GM23338 (cell line): Measurements from ENCODE around the gene ADCY3. TPM values are rescaled to one million over a fixed set of nuclear protein-coding genes. Genes with fewer than 3 reads are reported as not detected.
A peak's percentile ranks its signal among the peaks of the same experiment; 100 is the strongest.

Source experiments
- ATAC-seq: fragments of 200-7000 bp; cut with Tn5 transposase; 3 replicates; pipeline ENCODE4 v1.9.1; 2020
- DNase-seq: peaks from one replicate; pipeline ENCODE4 v3.0.0-alpha.2; 2015; ENCODE audit warnings: low spot score
- H2AFZ ChIP-seq: fragments of 200-600 bp; sonication (generic); 2 replicates; pipeline ENCODE4 v1.8.0; 2016; ENCODE audit warnings: antibody characterized with exemption, mild to moderate bottlenecking, moderate library complexity
- H3F3A ChIP-seq: fragments of 200-600 bp; sonication (generic); replicated peaks from 2 replicates; pipeline ENCODE4 v1.8.0; 2017; ENCODE audit warnings: antibody characterized with exemption, mixed run types, low read depth
- H3K27ac ChIP-seq: fragments of 200-600 bp; sonication (generic); 2 replicates; pipeline ENCODE4 v1.6.1; 2016; ENCODE audit warnings: low read depth
- H3K27me3 ChIP-seq: fragments of 200-600 bp; sonication (generic); 2 replicates; pipeline ENCODE4 v1.8.0; 2016; ENCODE audit warnings: mild to moderate bottlenecking, mixed run types, moderate library complexity; ENCODE audit not compliant: insufficient read depth
- H3K36me3 ChIP-seq: fragments of 200-600 bp; sonication (generic); 2 replicates; pipeline ENCODE4 v1.8.0; 2016; ENCODE audit warnings: mild to moderate bottlenecking; ENCODE audit not compliant: insufficient read depth
- H3K4me1 ChIP-seq: fragments of 200-600 bp; sonication (generic); 2 replicates; pipeline ENCODE4 v1.8.0; 2016; ENCODE audit warnings: mild to moderate bottlenecking, moderate library complexity; ENCODE audit not compliant: insufficient read depth
- H3K4me2 ChIP-seq: fragments of 200-600 bp; sonication (generic); 2 replicates; pipeline ENCODE4 v1.7.1; 2017; ENCODE audit warnings: mixed run types
- H3K4me3 ChIP-seq: fragments of 200-600 bp; sonication (generic); 2 replicates; pipeline ENCODE4 v1.6.1; 2016; ENCODE audit warnings: mixed run types
- H3K79me2 ChIP-seq: fragments of 200-600 bp; sonication (generic); replicated peaks from 2 replicates; pipeline ENCODE4 v1.8.0; 2017; ENCODE audit warnings: mild to moderate bottlenecking; ENCODE audit not compliant: insufficient read depth
- H3K9me2 ChIP-seq: fragments of 200-600 bp; sonication (generic); 2 replicates; pipeline ENCODE4 v1.8.0; 2017; ENCODE audit not compliant: insufficient read depth
- H4K20me1 ChIP-seq: fragments of 200-600 bp; sonication (generic); replicated peaks from 2 replicates; pipeline ENCODE4 v1.8.0; 2017; ENCODE audit warnings: mild to moderate bottlenecking; ENCODE audit not compliant: insufficient read depth
- H3K27ac Mint-ChIP-seq: 2 replicates; pipeline ENCODE4 v1.8.0; 2020; ENCODE audit warnings: inconsistent platforms, mild to moderate bottlenecking, moderate library complexity, mixed read lengths
- H3K27me3 Mint-ChIP-seq: 3 replicates; pipeline ENCODE4 v1.8.0; 2022; ENCODE audit warnings: low read depth, mild to moderate bottlenecking, moderate library complexity, mixed read lengths, inconsistent platforms; ENCODE audit not compliant: insufficient read depth, poor library complexity
- H3K36me3 Mint-ChIP-seq: 3 replicates; pipeline ENCODE4 v1.8.0; 2021; ENCODE audit warnings: low read depth, mild to moderate bottlenecking, inconsistent platforms, moderate library complexity, mixed read lengths
- H3K4me1 Mint-ChIP-seq: 3 replicates; pipeline ENCODE4 v1.8.0; 2020; ENCODE audit warnings: mild to moderate bottlenecking, inconsistent platforms, mixed read lengths
- H3K4me3 Mint-ChIP-seq: 3 replicates; pipeline ENCODE4 v1.8.0; 2021; ENCODE audit warnings: moderate library complexity, mild to moderate bottlenecking, inconsistent platforms, mixed read lengths
- H3K9me3 Mint-ChIP-seq: 3 replicates; pipeline ENCODE4 v1.8.0; 2020; ENCODE audit warnings: moderate library complexity, mild to moderate bottlenecking, inconsistent platforms, mixed read lengths
- CREB1 ChIP-seq: fragments of 250-450 bp; sonication (Bioruptor Pico); IDR thresholded peaks from 2 replicates; pipeline ENCODE4 v1.5.0; 2020; ENCODE audit warnings: low read depth, mild to moderate bottlenecking, moderate library complexity
- CTCF ChIP-seq, 2 experiments: fragments of 200-600 bp in 1 of 2; sonication (generic) in 1 of 2; conservative IDR thresholded peaks; 2 replicates each; pipeline versions ENCODE4 v1.5.1 to v1.6.1; 2016 to 2017; ENCODE audit warnings: antibody characterized with exemption in 2 of 2, low read depth in 2 of 2, mild to moderate bottlenecking in 2 of 2, moderate library complexity in 1 of 2
- ETS1 ChIP-seq: IDR thresholded peaks from 2 replicates; pipeline ENCODE4 v1.6.1; 2016; ENCODE audit warnings: antibody characterized with exemption
- EZH2 ChIP-seq: fragments of 200-600 bp; sonication (generic); IDR thresholded peaks from one replicate; pipeline ENCODE4 v1.8.0; 2017; ENCODE audit warnings: antibody characterized with exemption, mild to moderate bottlenecking, low read depth; ENCODE audit not compliant: unreplicated experiment
- EZH2phosphoT487 ChIP-seq: fragments of 200-600 bp; sonication (generic); IDR thresholded peaks from one replicate; pipeline ENCODE4 v1.8.1; 2018; ENCODE audit warnings: antibody characterized with exemption; ENCODE audit not compliant: unreplicated experiment
- NANOG ChIP-seq: IDR thresholded peaks from 2 replicates; pipeline ENCODE4 v1.6.1; 2016; ENCODE audit warnings: antibody characterized with exemption, borderline replicate concordance
- POLR2AphosphoS5 ChIP-seq: IDR thresholded peaks from 2 replicates; pipeline ENCODE4 v1.6.1; 2016; ENCODE audit warnings: antibody characterized with exemption, low read depth
- REST ChIP-seq: IDR thresholded peaks from one replicate; pipeline ENCODE4 v1.6.1; 2018; ENCODE audit warnings: antibody characterized with exemption; ENCODE audit not compliant: unreplicated experiment
- STAT1 ChIP-seq: IDR thresholded peaks from one replicate; pipeline ENCODE4 v1.6.1; 2016; ENCODE audit warnings: antibody characterized with exemption; ENCODE audit not compliant: unreplicated experiment
- ZNF114 ChIP-seq: fragments of 250-450 bp; sonication (Bioruptor Pico); IDR thresholded peaks from 2 replicates; pipeline ENCODE4 v1.5.0; 2020; ENCODE audit warnings: mild to moderate bottlenecking, moderate library complexity
- ZNF331 ChIP-seq: fragments of 250-450 bp; sonication (Bioruptor Pico); IDR thresholded peaks from 2 replicates; pipeline ENCODE4 v1.5.0; 2020; ENCODE audit warnings: low read depth, mild to moderate bottlenecking, moderate library complexity
- ZNF462 ChIP-seq: fragments of 250-450 bp; sonication (Bioruptor Pico); IDR thresholded peaks from 2 replicates; pipeline ENCODE4 v1.5.0; 2020; ENCODE audit warnings: mild to moderate bottlenecking, moderate library complexity
- polyA plus RNA-seq: library from polyadenylated mRNA; unstranded; fragments of >200 nt; fragmentation: Nextera tagmentation; extraction: Ambion mirVana; gene quantifications from 2 replicates; pipeline ENCODE4 v1.2.1, GENCODE V29; 2016
- total RNA-seq: library from RNA; depleted of rRNA; stranded (reverse); fragments of >200 nt; shearing (Covaris generic); gene quantifications from 2 replicates; pipeline ENCODE4 v1.2.3, GENCODE V29; 2014

The ADCY3 gene
- total and polyA plus RNA-seq, 2 experiments from 2014 or later, result 9.7 to 32.4 TPM

- Histone ChIP-seq H3F3A (no peaks in the 10 kb centered on the region), H3K4me2 (no peak overlapping the region), H3K79me2 (no peaks in the 10 kb centered on the region), H2AFZ (no peak overlapping the region), H4K20me1 (no peaks in the 10 kb centered on the region), H3K9me2 (no peaks in the 10 kb centered on the region), H3K36me3 (no peaks in the 10 kb centered on the region), H3K4me1 (no peaks in the 10 kb centered on the region), H3K4me3 (no peak overlapping the region), H3K27ac (0 out of 2 replicates have a peak overlapping the region, but pooled peaks have one; percentile 39), H3K27me3 (no peaks in the 10 kb centered on the region)
- Mint-ChIP-seq H3K27ac (peak overlapping the region; percentile 50; the same call in 1 of the 2 replicates), H3K27me3 (peaks cover 2% of the 10 kb centered on the region), H3K4me3 (no peak overlapping the region), H3K4me1 (peaks cover 18% of the 10 kb centered on the region), H3K9me3 (no peaks in the 10 kb centered on the region), H3K36me3 (peaks cover 12% of the 10 kb centered on the region; the same call in 2 of the 3 replicates)
- TF ChIP-seq ZNF114 (CRISPR knock-in tag), result no peak
- no peak for TF ChIP-seq CTCF (conservative IDR thresholded peaks at IDR 0.05; ENCODE audit: low read depth in 2 of 2)
- no peak for TF ChIP-seq CREB1 (CRISPR knock-in tag)
- TF ChIP-seq REST, result no peak
- no peak for TF ChIP-seq NANOG
- no peak for TF ChIP-seq POLR2AphosphoS5
- no peak for TF ChIP-seq STAT1
- TF ChIP-seq ZNF331 (CRISPR knock-in tag), result no peak
- no peak for TF ChIP-seq ETS1
- no peak for TF ChIP-seq EZH2phosphoT487
- no peak for TF ChIP-seq EZH2
- no peak for TF ChIP-seq ZNF462
- DNase-seq, result no peak
- no peak for ATAC-seq
These were observed 47.5 kb downstream of the ADCY3 start for GRCh38 chr2:24872344-24873115.
